Hepatocyte (in vitro differentiated cells): ENCODE results near the gene TOB2. TPM values are rescaled to one million over a fixed set of nuclear protein-coding genes. Genes with fewer than 3 reads are reported as not detected.

Experiments used
- DNase-seq: peaks from one replicate; pipeline ENCODE4 v3.0.0-alpha.2; 2016; ENCODE audit warnings: low spot score
- H2AFZ ChIP-seq: fragments of 200-600 bp; sonication (generic); 2 replicates; pipeline ENCODE4 v1.6.0; 2016; ENCODE audit warnings: antibody characterized with exemption, mild to moderate bottlenecking
- H3K27ac ChIP-seq: fragments of 200-600 bp; sonication (generic); 2 replicates; pipeline ENCODE4 v1.5.1; 2016; ENCODE audit warnings: mild to moderate bottlenecking
- H3K27me3 ChIP-seq: fragments of 200-600 bp; sonication (generic); 2 replicates; pipeline ENCODE4 v1.6.1; 2016
- H3K36me3 ChIP-seq: fragments of 200-600 bp; sonication (generic); replicated peaks from 2 replicates; pipeline ENCODE4 v1.5.1; 2016; ENCODE audit warnings: low read depth; ENCODE audit not compliant: insufficient read depth
- H3K4me1 ChIP-seq: fragments of 200-600 bp; sonication (generic); 2 replicates; pipeline ENCODE4 v1.5.1; 2016; ENCODE audit warnings: mild to moderate bottlenecking, moderate library complexity; ENCODE audit not compliant: insufficient read depth
- H3K4me2 ChIP-seq: fragments of 200-600 bp; sonication (generic); 2 replicates; pipeline ENCODE4 v1.6.0; 2016
- H3K4me3 ChIP-seq: fragments of 200-600 bp; sonication (generic); 2 replicates; pipeline ENCODE4 v1.5.1; 2016; ENCODE audit warnings: mild to moderate bottlenecking
- H3K79me2 ChIP-seq: fragments of 200-600 bp; sonication (generic); 2 replicates; pipeline ENCODE4 v1.6.0; 2017; ENCODE audit warnings: mild to moderate bottlenecking
- H3K9me2 ChIP-seq: fragments of 200-600 bp; sonication (generic); replicated peaks from 2 replicates; pipeline ENCODE4 v1.6.0; 2017; ENCODE audit warnings: mild to moderate bottlenecking; ENCODE audit not compliant: insufficient read depth
- H3K9me3 ChIP-seq: fragments of 200-600 bp; sonication (generic); 2 replicates; pipeline ENCODE4 v1.5.1; 2016; ENCODE audit warnings: low read depth, mild to moderate bottlenecking
- H4K20me1 ChIP-seq: fragments of 200-600 bp; sonication (generic); 2 replicates; pipeline ENCODE4 v1.6.0; 2016; ENCODE audit warnings: mild to moderate bottlenecking; ENCODE audit not compliant: insufficient read depth, poor library complexity, severe bottlenecking
- EZH2 ChIP-seq: fragments of 200-600 bp; sonication (generic); IDR thresholded peaks from 2 replicates; pipeline ENCODE4 v1.6.1; 2016; ENCODE audit warnings: antibody characterized with exemption, mild to moderate bottlenecking, borderline replicate concordance
- EZH2phosphoT487 ChIP-seq: fragments of 200-600 bp; sonication (generic); IDR thresholded peaks from one replicate; pipeline ENCODE4 v1.6.1; 2018; ENCODE audit warnings: antibody characterized with exemption, mild to moderate bottlenecking, low read depth, moderate library complexity; ENCODE audit not compliant: unreplicated experiment, severe bottlenecking
- WGBS: methylation state at CpG from one replicate; pipeline ENCODE4 v1.1.6; 2016; ENCODE audit warnings: low lambda C conversion rate; ENCODE audit errors: missing lambda C conversion rate; 5-methylcytosine and 5-hydroxymethylcytosine counted together
- polyA plus RNA-seq: library from polyadenylated mRNA; unstranded; fragments of >200 nt; fragmentation: Nextera tagmentation; extraction: Ambion mirVana; gene quantifications from 2 replicates; pipeline ENCODE4 v1.2.1, GENCODE V29; 2016
- total RNA-seq: library from RNA; depleted of rRNA; stranded (reverse); fragments of >200 nt; gene quantifications from 2 replicates; pipeline ENCODE4 v1.2.3, GENCODE V29; 2014
- TF ChIP-seq, protein P1 (sequence below): fragments of 200-600 bp; sonication (generic); IDR thresholded peaks from 2 replicates; pipeline ENCODE4 v1.5.1; 2016; ENCODE audit warnings: antibody characterized with exemption, mild to moderate bottlenecking; ENCODE audit not compliant: poor library complexity

Gene TOB2
- total and polyA plus RNA-seq, 2 experiments from 2014 or later: 37.8 to 38.5 TPM

- Histone ChIP-seq H3K4me3 (peak overlapping the region; percentile 43), H3K36me3 (no peaks in the 10 kb centered on the region), H3K27ac (peak overlapping the region; percentile 98), H4K20me1 (peaks cover 9% of the 10 kb centered on the region), H2AFZ (peak overlapping the region; percentile 59), H3K4me2 (peak overlapping the region; percentile 97), H3K9me3 (no peaks in the 10 kb centered on the region), H3K9me2 (no peaks in the 10 kb centered on the region), H3K27me3 (no peaks in the 10 kb centered on the region), H3K4me1 (peaks cover 3% of the 10 kb centered on the region), H3K79me2 (peaks cover 31% of the 10 kb centered on the region)
- WGBS: 2% methylated on average over 21 of the region's 28 CpGs
- peak; percentile 97 for DNase-seq
- TF ChIP-seq EZH2phosphoT487: no peak
- TF ChIP-seq, protein P1, sequence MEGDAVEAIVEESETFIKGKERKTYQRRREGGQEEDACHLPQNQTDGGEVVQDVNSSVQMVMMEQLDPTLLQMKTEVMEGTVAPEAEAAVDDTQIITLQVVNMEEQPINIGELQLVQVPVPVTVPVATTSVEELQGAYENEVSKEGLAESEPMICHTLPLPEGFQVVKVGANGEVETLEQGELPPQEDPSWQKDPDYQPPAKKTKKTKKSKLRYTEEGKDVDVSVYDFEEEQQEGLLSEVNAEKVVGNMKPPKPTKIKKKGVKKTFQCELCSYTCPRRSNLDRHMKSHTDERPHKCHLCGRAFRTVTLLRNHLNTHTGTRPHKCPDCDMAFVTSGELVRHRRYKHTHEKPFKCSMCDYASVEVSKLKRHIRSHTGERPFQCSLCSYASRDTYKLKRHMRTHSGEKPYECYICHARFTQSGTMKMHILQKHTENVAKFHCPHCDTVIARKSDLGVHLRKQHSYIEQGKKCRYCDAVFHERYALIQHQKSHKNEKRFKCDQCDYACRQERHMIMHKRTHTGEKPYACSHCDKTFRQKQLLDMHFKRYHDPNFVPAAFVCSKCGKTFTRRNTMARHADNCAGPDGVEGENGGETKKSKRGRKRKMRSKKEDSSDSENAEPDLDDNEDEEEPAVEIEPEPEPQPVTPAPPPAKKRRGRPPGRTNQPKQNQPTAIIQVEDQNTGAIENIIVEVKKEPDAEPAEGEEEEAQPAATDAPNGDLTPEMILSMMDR: no peak
- no peak for TF ChIP-seq EZH2
Observed at GRCh38 chr22:41448189-41448808, 1.7 kb upstream of the TOB2 start.

- H2AFZ ChIP-seq: peak overlapping the region; percentile 59
- H3K9me2 ChIP-seq: no peaks in the 10 kb centered on the region
- peak overlapping the region; percentile 97 for H3K4me2 ChIP-seq
- no peaks in the 10 kb centered on the region for H3K27me3 ChIP-seq
- H3K36me3 ChIP-seq: no peaks in the 10 kb centered on the region
- H3K9me3 ChIP-seq: no peaks in the 10 kb centered on the region
- peak overlapping the region; percentile 43 for H3K4me3 ChIP-seq
- peak; percentile 84 for DNase-seq
- H3K27ac ChIP-seq: peak overlapping the region; percentile 98
- H3K4me1 ChIP-seq: peaks cover 3% of the 10 kb centered on the region
- under 1% methylated on average over 52 of the region's 63 CpGs for WGBS
- peaks cover 38% of the 10 kb centered on the region for H3K79me2 ChIP-seq
- peaks cover 15% of the 10 kb centered on the region for H4K20me1 ChIP-seq
- TF ChIP-seq, protein P1: no peak
- TF ChIP-seq EZH2phosphoT487 (no peak), EZH2 (no peak)
Observed at GRCh38 chr22:41447435-41448188, 1.0 kb upstream of the TOB2 start.

- Histone ChIP-seq H3K4me1 (peaks cover 3% of the 10 kb centered on the region), H3K27ac (peak overlapping the region; percentile 98), H2AFZ (peak overlapping the region; percentile 49), H3K4me3 (peak overlapping the region; percentile 39), H3K36me3 (no peaks in the 10 kb centered on the region), H4K20me1 (peaks cover 28% of the 10 kb centered on the region), H3K4me2 (peak overlapping the region; percentile 75), H3K9me2 (no peaks in the 10 kb centered on the region), H3K27me3 (no peaks in the 10 kb centered on the region), H3K9me3 (no peaks in the 10 kb centered on the region), H3K79me2 (peaks cover 53% of the 10 kb centered on the region)
- TF ChIP-seq, protein P1: no peak
- TF ChIP-seq EZH2phosphoT487 (no peak), EZH2 (no peak)
- WGBS: 0% methylated on average over 4 of the region's 34 CpGs
- DNase-seq: peak; percentile 55
Observed at GRCh38 chr22:41446057-41446501, 522 bp downstream of the TOB2 start.
